Measurements from ENCODE around the gene CEP170. TPM values are rescaled to one million over a fixed set of nuclear protein-coding genes. Genes with fewer than 3 reads are reported as not detected.

Gene CEP170
- total and polyA plus RNA-seq, 10 of the 15 experiments (the other 5 are each of a cell fraction or from before 2014, with no cell fraction given), result 15.0 to 67.3 (median 40.2) TPM

DNA sequence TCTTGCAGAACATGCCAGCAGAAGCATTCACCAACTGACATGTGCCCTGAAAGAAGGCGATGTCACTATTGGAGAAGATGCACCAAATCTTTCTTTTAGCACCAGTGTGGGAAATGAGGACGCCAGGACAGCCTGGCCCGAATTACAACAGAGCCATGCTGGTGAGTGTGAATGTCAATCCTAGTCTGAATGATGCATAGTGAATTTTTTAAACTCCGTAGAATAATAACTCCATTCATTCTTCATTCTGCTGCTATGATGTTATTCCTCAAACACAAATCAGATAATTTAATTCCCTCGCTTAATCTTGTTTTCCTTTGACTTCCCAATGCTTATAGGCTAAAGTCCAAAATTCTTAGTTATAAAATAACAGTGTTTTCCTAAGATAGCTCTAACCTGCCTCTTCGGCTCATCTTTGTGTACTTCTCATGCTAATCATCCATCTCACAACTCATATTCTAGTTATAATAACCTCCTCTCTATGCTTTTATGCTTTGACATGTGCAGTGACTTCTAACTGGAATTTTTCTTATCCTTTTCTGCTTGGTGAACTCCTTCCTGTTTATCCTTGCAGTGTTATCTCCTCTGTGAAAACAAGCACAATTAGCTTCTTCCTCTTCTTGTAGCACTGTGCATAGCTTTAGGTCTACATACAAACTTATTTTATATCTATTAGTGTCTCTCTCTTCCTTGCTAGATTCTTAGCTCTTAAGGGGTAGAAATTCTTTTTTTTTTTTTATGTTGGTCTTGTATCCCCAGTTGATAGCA lies 15.2 kb upstream of the CEP170 start:
- Histone ChIP-seq H2AFZ (ENCODE audit: control insufficient read depth, low read depth, low read length) (no peak overlapping the region), H3K9me3 (replicated peaks; ENCODE audit: control insufficient read depth, insufficient read depth, low read length) (no peaks in the 10 kb centered on the region), H3K4me1 (ENCODE audit: control insufficient read depth, insufficient read depth, low read length) (no peaks in the 10 kb centered on the region; the same call in 1 of the 2 replicates), H3K9ac (ENCODE audit: control insufficient read depth, insufficient read depth, low read length) (no peak overlapping the region), H3K36me3 (ENCODE audit: control insufficient read depth in 2 of 2, insufficient read depth in 2 of 2, low read length in 1 of 2) (peaks cover 1 to 2% of the 10 kb centered on the region in 2 experiments; a peak in 2 of 4 replicates), H4K20me1 (ENCODE audit: control insufficient read depth, insufficient read depth) (no peaks in the 10 kb centered on the region), H3K4me2 (ENCODE audit: control insufficient read depth, insufficient read depth) (no peak overlapping the region), H3K27ac (ENCODE audit: control insufficient read depth, insufficient read depth) (no peak overlapping the region), H3K79me2 (ENCODE audit: control insufficient read depth, insufficient read depth, low read length) (no peaks in the 10 kb centered on the region), H3K4me3 (no peak overlapping the region), H3K27me3 (replicated peaks in 1 of 2; ENCODE audit: control insufficient read depth in 2 of 2, insufficient read depth in 2 of 2, low read length in 1 of 2) (no peaks in the 10 kb centered on the region)
- WGBS (ENCODE audit: insufficient coverage, insufficient replicate concordance, low lambda C conversion rate, missing lambda C conversion rate), result 99% methylated on average over 6 of the region's 6 CpGs
- ChIA-PET SMC1A (ENCODE audit: uncharacterized antibody, unreplicated experiment) (interaction anchor here (1.3 kb wide), 2 partner anchors 17 to 23 kb away, joined by 4 to 6 read pairs; no protein-coding TSS in a partner anchor), RAD21 (ENCODE audit: unreplicated experiment) (no interaction called here), CTCF (interaction anchor here (1.6 kb wide), 1 partner anchor 15 kb away, joined by 3 read pairs; the partner anchor contains the start of genes CEP170 and SDCCAG8), POLR2A (interaction anchor here (0.8 kb wide), 1 partner anchor 14 kb away, joined by 3 read pairs; the partner anchor contains the start of gene SDCCAG8)
- FAIRE-seq (no peak), ATAC-seq (no peak), DNase-seq (ENCODE audit: low read depth, low spot score) (no peak)
- TF ChIP-seq, protein P1, sequence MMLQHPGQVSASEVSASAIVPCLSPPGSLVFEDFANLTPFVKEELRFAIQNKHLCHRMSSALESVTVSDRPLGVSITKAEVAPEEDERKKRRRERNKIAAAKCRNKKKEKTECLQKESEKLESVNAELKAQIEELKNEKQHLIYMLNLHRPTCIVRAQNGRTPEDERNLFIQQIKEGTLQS (IDR thresholded peaks at IDR 0.05; ENCODE audit: borderline replicate concordance, extremely low read depth, low read depth, low read length), result no peak
- TF ChIP-seq TCF7 (IDR thresholded peaks at IDR 0.05; ENCODE audit: borderline replicate concordance) (no peak), SUPT20H (IDR thresholded peaks at IDR 0.05; ENCODE audit: borderline replicate concordance, control insufficient read depth, low read depth, low read length) (no peak), SMAD1 (IDR thresholded peaks at IDR 0.05; ENCODE audit: low read depth, partially characterized antibody) (no peak), KDM1A (IDR thresholded peaks at IDR 0.05; ENCODE audit: borderline replicate concordance) (no peak), ZNF217 (IDR thresholded peaks at IDR 0.05) (no peak), NBN (IDR thresholded peaks at IDR 0.05) (no peak), MYB (IDR thresholded peaks at IDR 0.05; ENCODE audit: borderline replicate concordance, low read depth, low read length) (no peak), SPI1 (IDR thresholded peaks at IDR 0.05; ENCODE audit: borderline replicate concordance, insufficient read depth, low read depth, low read length) (no peak), ZNF207 (IDR thresholded peaks at IDR 0.05; ENCODE audit: borderline replicate concordance) (no peak), CREB1 (IDR thresholded peaks at IDR 0.05; ENCODE audit: low read depth) (no peak), BACH1 (IDR thresholded peaks at IDR 0.05; ENCODE audit: borderline replicate concordance) (no peak), ETV6 (conservative IDR thresholded peaks at IDR 0.05 in 1 of 2, IDR thresholded peaks at IDR 0.05 in 1 of 2; ENCODE audit: borderline replicate concordance in 1 of 2, low read depth in 1 of 2) (no peak)
- intact Hi-C loops (cut with micrococcal nuclease; ENCODE audit: unreplicated experiment), result no loop called here
- no TSS peak for BruUV-seq (replicated peaks)
- in situ Hi-C loops (cut with MboI), result no loop called here
